GM21367 (cell line): Measurements from ENCODE around the gene CYP4Z1.
"Not testable (repeated sequence)": the region's sequence is repeated elsewhere in the genome, so short reads cannot be mapped to it uniquely, and the experiment has no call there.

Experiments
- ATAC-seq: cut with Tn5 transposase; IDR thresholded peaks from one replicate; pipeline ENCODE4 v1.9.1; 2021; ENCODE audit not compliant: unreplicated experiment

CYP4Z1 gene

GRCh38 chr1:47067097-47067594, at the start of gene CYP4Z1:
Gene CYP4Z1 (plus strand): TSS chr1:47067231. CDS start chr1:47067491, 260 bp downstream.
- ATAC-seq, result no peak

GRCh38 chr1:47021070-47021469, 46.0 kb upstream of the CYP4Z1 start:
- no peak for ATAC-seq

GRCh38 chr1:47023268-47024140, 43.5 kb upstream of the CYP4Z1 start, which contains the start of gene CYP4X1:
Gene CYP4X1 (plus strand): TSS chr1:47023669. CDS start chr1:47023818, 149 bp downstream.
- no peak for ATAC-seq

- no peak for ATAC-seq
Measured at GRCh38 chr1:47024141-47024801, 42.8 kb upstream of the CYP4Z1 start.

GRCh38 chr1:47030170-47030805, 36.7 kb upstream of the CYP4Z1 start:
- no peak for ATAC-seq

GRCh38 chr1:47031059-47031458, 36.0 kb upstream of the CYP4Z1 start:
- ATAC-seq, result no peak

- no peak for ATAC-seq
Measured at GRCh38 chr1:47031585-47031984, 35.4 kb upstream of the CYP4Z1 start.

GRCh38 chr1:47036764-47037163, 30.3 kb upstream of the CYP4Z1 start:
- no peak for ATAC-seq

- ATAC-seq, result no peak
Measured at GRCh38 chr1:47059376-47059775, 7.7 kb upstream of the CYP4Z1 start.

GRCh38 chr1:47069080-47069479, 2.0 kb downstream of the CYP4Z1 start:
- not testable (repeated sequence) for ATAC-seq

- not testable (repeated sequence) for ATAC-seq
Measured at GRCh38 chr1:47069509-47069908, 2.5 kb downstream of the CYP4Z1 start.

GRCh38 chr1:47089356-47089755, 22.3 kb downstream of the CYP4Z1 start:
- ATAC-seq, result not testable (repeated sequence)

GRCh38 chr1:47091476-47091875, 24.4 kb downstream of the CYP4Z1 start:
- ATAC-seq, result not testable (repeated sequence)

GRCh38 chr1:47104816-47105215, 37.8 kb downstream of the CYP4Z1 start:
- no peak for ATAC-seq

GRCh38 chr1:47106792-47107191, 39.8 kb downstream of the CYP4Z1 start:
- no peak for ATAC-seq

- not testable (repeated sequence) for ATAC-seq
Measured at GRCh38 chr1:47107851-47108574, 41.0 kb downstream of the CYP4Z1 start.

GRCh38 chr1:47109482-47109881, 42.5 kb downstream of the CYP4Z1 start:
- ATAC-seq, result not testable (repeated sequence)

GRCh38 chr1:47113178-47113577, 46.1 kb downstream of the CYP4Z1 start:
- ATAC-seq, result no peak

- not testable (repeated sequence) for ATAC-seq
Measured at GRCh38 chr1:47121039-47121438, 54.0 kb downstream of the CYP4Z1 start.

- not testable (repeated sequence) for ATAC-seq
Measured at GRCh38 chr1:47124834-47125233, 57.8 kb downstream of the CYP4Z1 start.

GRCh38 chr1:47126997-47127396, 60.0 kb downstream of the CYP4Z1 start:
- ATAC-seq, result not testable (repeated sequence)
